ENCODE data around the gene GATB.

The GATB gene

GRCh38 chr4:151673908-151674520 lies 86.8 kb downstream of the GATB start:
- no peak for DNase-seq (ENCODE audit: low spot score)

- no peak for DNase-seq (ENCODE audit: low spot score)
Measured at GRCh38 chr4:151672996-151673395, 87.8 kb downstream of the GATB start.

- no peak for DNase-seq (ENCODE audit: low spot score)
Measured at GRCh38 chr4:151671541-151672059, 89.2 kb downstream of the GATB start.

GRCh38 chr4:151670843-151671242 lies 90.0 kb downstream of the GATB start:
- no peak for DNase-seq (ENCODE audit: low spot score)

- no peak for DNase-seq (ENCODE audit: low spot score)
Measured at GRCh38 chr4:151669990-151670389, 90.8 kb downstream of the GATB start.

GRCh38 chr4:151668689-151669402 lies 92.0 kb downstream of the GATB start:
- DNase-seq (ENCODE audit: low spot score): peak; percentile 53

GRCh38 chr4:151667666-151668065 lies 93.1 kb downstream of the GATB start:
- no peak for DNase-seq (ENCODE audit: low spot score)

GRCh38 chr4:151667048-151667447 lies 93.8 kb downstream of the GATB start:
- DNase-seq (ENCODE audit: low spot score): no peak

GRCh38 chr4:151666501-151666900 lies 94.3 kb downstream of the GATB start:
- no peak for DNase-seq (ENCODE audit: low spot score)

GRCh38 chr4:151665785-151666127 lies 95.1 kb downstream of the GATB start:
- DNase-seq (ENCODE audit: low spot score): no peak

- DNase-seq (ENCODE audit: low spot score): no peak
Measured at GRCh38 chr4:151665022-151665784, 95.6 kb downstream of the GATB start.

GRCh38 chr4:151664289-151664688 lies 96.5 kb downstream of the GATB start:
- no peak for DNase-seq (ENCODE audit: low spot score)

- no peak for DNase-seq (ENCODE audit: low spot score)
Measured at GRCh38 chr4:151663109-151663508, 97.7 kb downstream of the GATB start.

GRCh38 chr4:151661873-151662272 lies 98.9 kb downstream of the GATB start:
- DNase-seq (ENCODE audit: low spot score): no peak

- DNase-seq (ENCODE audit: low spot score): no peak
Measured at GRCh38 chr4:151660676-151661075, 100.1 kb downstream of the GATB start.

- DNase-seq (ENCODE audit: low spot score): peak; percentile 25
Measured at GRCh38 chr4:151659601-151660364, 101.0 kb downstream of the GATB start.

GRCh38 chr4:151658959-151659600 lies 101.7 kb downstream of the GATB start:
- DNase-seq (ENCODE audit: low spot score): no peak

GRCh38 chr4:151657896-151658295 lies 102.9 kb downstream of the GATB start:
- no peak for DNase-seq (ENCODE audit: low spot score)

- DNase-seq (ENCODE audit: low spot score): no peak
Measured at GRCh38 chr4:151656058-151656457, 104.7 kb downstream of the GATB start.

GRCh38 chr4:151653548-151653918 lies 107.3 kb downstream of the GATB start:
- no peak for DNase-seq (ENCODE audit: low spot score)

GRCh38 chr4:151652841-151653547 lies 107.8 kb downstream of the GATB start:
- DNase-seq (ENCODE audit: low spot score): no peak

All from pons (tissue), 1 donor.